ENCODE data around the gene MARCKSL1. TPM values are rescaled to one million over a fixed set of nuclear protein-coding genes. Genes with fewer than 3 reads are reported as not detected.
"Not testable (repeated sequence)": the region's sequence is repeated elsewhere in the genome, so short reads cannot be mapped to it uniquely, and the experiment has no call there.

MARCKSL1 gene
- polyA plus RNA-seq, 1 donor from 2014 or later = 694 TPM

DNA sequence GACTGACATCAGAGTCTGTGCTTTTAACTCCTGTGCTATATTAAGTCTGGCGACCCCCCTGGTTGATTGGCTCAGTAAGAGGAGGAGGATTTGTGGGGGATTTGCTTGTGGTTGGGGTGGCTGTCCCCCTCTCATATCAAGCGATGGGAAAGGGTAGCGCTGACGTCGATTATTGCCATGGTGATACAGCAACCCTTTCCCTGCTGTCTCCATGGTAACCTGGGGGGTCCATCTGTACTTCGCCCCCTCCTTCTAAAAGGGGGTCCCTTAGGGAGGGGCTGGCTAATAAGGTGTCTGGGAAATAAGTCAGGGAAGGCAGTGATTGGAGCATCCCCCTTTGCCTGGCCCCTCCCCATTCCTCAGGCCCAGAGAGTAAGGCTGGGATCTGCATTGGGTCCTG, 21.6 kb upstream of the MARCKSL1 start:
- Histone ChIP-seq H4K20me1 (ENCODE audit: insufficient read depth) (no peaks in the 10 kb centered on the region), H3K79me2 (replicated peaks; ENCODE audit: insufficient read depth, low read length) (no peaks in the 10 kb centered on the region), H3K9me2 (ENCODE audit: insufficient read depth, low read length) (no peaks in the 10 kb centered on the region), H3K4me3 (ENCODE audit: low read length) (peak overlapping the region; percentile 48), H3K4me2 (ENCODE audit: low read length) (peak overlapping the region; percentile 12), H3F3A (ENCODE audit: insufficient read depth, low read length, poor library complexity, severe bottlenecking) (no peaks in the 10 kb centered on the region), H3K36me3 (ENCODE audit: insufficient read depth, low read length) (no peaks in the 10 kb centered on the region), H3K9ac (ENCODE audit: low read length) (peak overlapping the region; percentile 21), H3K27me3 (ENCODE audit: insufficient read depth, low read depth, low read length) (no peaks in the 10 kb centered on the region), H2AFZ (ENCODE audit: low read depth, low read length) (no peak overlapping the region), H3K27ac (ENCODE audit: low read length) (peak overlapping the region; percentile 49), H3K9me3 (ENCODE audit: low read length) (no peaks in the 10 kb centered on the region)
- TF ChIP-seq RAD21 (conservative IDR thresholded peaks at IDR 0.05) (no peak), EP300 (conservative IDR thresholded peaks at IDR 0.05; ENCODE audit: poor library complexity, severe bottlenecking) (no peak), MXI1 (conservative IDR thresholded peaks at IDR 0.05; ENCODE audit: poor library complexity, severe bottlenecking) (no peak)
- TF ChIP-seq, protein P1, sequence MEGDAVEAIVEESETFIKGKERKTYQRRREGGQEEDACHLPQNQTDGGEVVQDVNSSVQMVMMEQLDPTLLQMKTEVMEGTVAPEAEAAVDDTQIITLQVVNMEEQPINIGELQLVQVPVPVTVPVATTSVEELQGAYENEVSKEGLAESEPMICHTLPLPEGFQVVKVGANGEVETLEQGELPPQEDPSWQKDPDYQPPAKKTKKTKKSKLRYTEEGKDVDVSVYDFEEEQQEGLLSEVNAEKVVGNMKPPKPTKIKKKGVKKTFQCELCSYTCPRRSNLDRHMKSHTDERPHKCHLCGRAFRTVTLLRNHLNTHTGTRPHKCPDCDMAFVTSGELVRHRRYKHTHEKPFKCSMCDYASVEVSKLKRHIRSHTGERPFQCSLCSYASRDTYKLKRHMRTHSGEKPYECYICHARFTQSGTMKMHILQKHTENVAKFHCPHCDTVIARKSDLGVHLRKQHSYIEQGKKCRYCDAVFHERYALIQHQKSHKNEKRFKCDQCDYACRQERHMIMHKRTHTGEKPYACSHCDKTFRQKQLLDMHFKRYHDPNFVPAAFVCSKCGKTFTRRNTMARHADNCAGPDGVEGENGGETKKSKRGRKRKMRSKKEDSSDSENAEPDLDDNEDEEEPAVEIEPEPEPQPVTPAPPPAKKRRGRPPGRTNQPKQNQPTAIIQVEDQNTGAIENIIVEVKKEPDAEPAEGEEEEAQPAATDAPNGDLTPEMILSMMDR (IDR thresholded peaks at IDR 0.05; ENCODE audit: poor library complexity, severe bottlenecking) = no peak

DNA sequence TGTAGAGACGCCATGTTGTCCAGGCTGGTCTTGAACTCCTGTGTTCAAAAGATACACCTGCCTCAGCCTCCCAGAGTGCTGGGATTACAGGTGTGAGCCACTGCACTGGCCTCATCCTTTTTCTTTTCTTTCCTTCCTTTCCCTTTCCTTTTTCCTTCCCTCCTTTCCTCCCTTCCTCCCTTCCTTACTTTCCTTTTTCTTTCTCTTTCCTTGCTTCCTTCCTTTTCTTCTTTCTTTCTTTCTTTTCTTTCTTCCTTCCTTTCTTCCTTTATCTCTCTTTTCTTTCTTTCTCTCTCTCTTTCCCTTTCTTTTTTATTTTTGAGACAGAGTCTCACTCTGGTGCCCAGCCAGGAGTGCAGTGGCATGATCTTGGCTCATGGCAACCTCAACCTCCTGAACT, 20.4 kb upstream of the MARCKSL1 start:
- Histone ChIP-seq H3K27me3 (ENCODE audit: insufficient read depth, low read depth, low read length) (no peaks in the 10 kb centered on the region), H3K36me3 (ENCODE audit: insufficient read depth, low read length) (no peaks in the 10 kb centered on the region), H3K27ac (ENCODE audit: low read length) (no peak overlapping the region), H4K20me1 (ENCODE audit: insufficient read depth) (no peaks in the 10 kb centered on the region), H2AFZ (ENCODE audit: low read depth, low read length) (no peak overlapping the region), H3K79me2 (replicated peaks; ENCODE audit: insufficient read depth, low read length) (no peaks in the 10 kb centered on the region), H3K9ac (ENCODE audit: low read length) (no peak overlapping the region), H3F3A (ENCODE audit: insufficient read depth, low read length, poor library complexity, severe bottlenecking) (no peaks in the 10 kb centered on the region), H3K9me2 (ENCODE audit: insufficient read depth, low read length) (no peaks in the 10 kb centered on the region), H3K4me3 (ENCODE audit: low read length) (no peak overlapping the region), H3K4me2 (ENCODE audit: low read length) (no peak overlapping the region), H3K9me3 (ENCODE audit: low read length) (no peaks in the 10 kb centered on the region)
- TF ChIP-seq EZH2 (IDR thresholded peaks at IDR 0.05; ENCODE audit: borderline replicate concordance, insufficient read depth, low read length, poor library complexity, severe bottlenecking) = no peak
- TF ChIP-seq SMC3 (conservative IDR thresholded peaks at IDR 0.05; ENCODE audit: poor library complexity) = no peak
- no peak for TF ChIP-seq RAD21 (conservative IDR thresholded peaks at IDR 0.05)
- no peak for TF ChIP-seq TAF1 (IDR thresholded peaks at IDR 0.05; ENCODE audit: low read depth)
- TF ChIP-seq, protein P2, sequence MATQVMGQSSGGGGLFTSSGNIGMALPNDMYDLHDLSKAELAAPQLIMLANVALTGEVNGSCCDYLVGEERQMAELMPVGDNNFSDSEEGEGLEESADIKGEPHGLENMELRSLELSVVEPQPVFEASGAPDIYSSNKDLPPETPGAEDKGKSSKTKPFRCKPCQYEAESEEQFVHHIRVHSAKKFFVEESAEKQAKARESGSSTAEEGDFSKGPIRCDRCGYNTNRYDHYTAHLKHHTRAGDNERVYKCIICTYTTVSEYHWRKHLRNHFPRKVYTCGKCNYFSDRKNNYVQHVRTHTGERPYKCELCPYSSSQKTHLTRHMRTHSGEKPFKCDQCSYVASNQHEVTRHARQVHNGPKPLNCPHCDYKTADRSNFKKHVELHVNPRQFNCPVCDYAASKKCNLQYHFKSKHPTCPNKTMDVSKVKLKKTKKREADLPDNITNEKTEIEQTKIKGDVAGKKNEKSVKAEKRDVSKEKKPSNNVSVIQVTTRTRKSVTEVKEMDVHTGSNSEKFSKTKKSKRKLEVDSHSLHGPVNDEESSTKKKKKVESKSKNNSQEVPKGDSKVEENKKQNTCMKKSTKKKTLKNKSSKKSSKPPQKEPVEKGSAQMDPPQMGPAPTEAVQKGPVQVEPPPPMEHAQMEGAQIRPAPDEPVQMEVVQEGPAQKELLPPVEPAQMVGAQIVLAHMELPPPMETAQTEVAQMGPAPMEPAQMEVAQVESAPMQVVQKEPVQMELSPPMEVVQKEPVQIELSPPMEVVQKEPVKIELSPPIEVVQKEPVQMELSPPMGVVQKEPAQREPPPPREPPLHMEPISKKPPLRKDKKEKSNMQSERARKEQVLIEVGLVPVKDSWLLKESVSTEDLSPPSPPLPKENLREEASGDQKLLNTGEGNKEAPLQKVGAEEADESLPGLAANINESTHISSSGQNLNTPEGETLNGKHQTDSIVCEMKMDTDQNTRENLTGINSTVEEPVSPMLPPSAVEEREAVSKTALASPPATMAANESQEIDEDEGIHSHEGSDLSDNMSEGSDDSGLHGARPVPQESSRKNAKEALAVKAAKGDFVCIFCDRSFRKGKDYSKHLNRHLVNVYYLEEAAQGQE (IDR thresholded peaks at IDR 0.05; ENCODE audit: borderline replicate concordance) = no peak
- TF ChIP-seq MXI1 (conservative IDR thresholded peaks at IDR 0.05; ENCODE audit: poor library complexity, severe bottlenecking) = no peak
- TF ChIP-seq, protein P1 (IDR thresholded peaks at IDR 0.05; ENCODE audit: poor library complexity, severe bottlenecking) = no peak
- TF ChIP-seq EP300 (conservative IDR thresholded peaks at IDR 0.05; ENCODE audit: poor library complexity, severe bottlenecking) = no peak
- TF ChIP-seq POLR2AphosphoS5 (IDR thresholded peaks at IDR 0.05) = no peak

DNA sequence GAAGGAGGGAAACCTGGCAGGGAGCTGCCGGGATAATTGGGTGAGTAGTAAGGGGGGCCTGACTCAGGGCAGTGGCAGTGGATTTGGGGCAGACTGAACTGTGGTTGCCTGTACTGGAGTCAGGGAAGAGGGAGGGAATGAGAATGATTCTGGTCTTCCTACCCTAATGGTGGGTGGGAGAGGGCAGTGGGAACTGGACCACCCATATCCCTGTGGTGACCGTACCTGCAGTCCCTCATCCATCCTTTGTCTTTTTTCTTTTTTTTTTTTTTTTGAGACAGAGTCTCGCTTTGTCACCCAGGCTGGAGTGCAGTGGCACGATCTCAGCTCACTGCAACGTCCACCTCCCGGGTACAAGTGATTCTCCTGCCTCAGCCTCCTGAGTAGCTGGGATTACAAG, 19.7 kb upstream of the MARCKSL1 start:
- not testable (repeated sequence) for H3K9ac ChIP-seq (ENCODE audit: low read length); H3K27me3 ChIP-seq (ENCODE audit: insufficient read depth, low read depth, low read length); H3K9me3 ChIP-seq (ENCODE audit: low read length); H3F3A ChIP-seq (ENCODE audit: insufficient read depth, low read length, poor library complexity, severe bottlenecking); H2AFZ ChIP-seq (ENCODE audit: low read depth, low read length); H3K36me3 ChIP-seq (ENCODE audit: insufficient read depth, low read length); H3K79me2 ChIP-seq (replicated peaks; ENCODE audit: insufficient read depth, low read length); H3K27ac ChIP-seq (ENCODE audit: low read length); H3K4me3 ChIP-seq (ENCODE audit: low read length); H4K20me1 ChIP-seq (ENCODE audit: insufficient read depth); H3K9me2 ChIP-seq (ENCODE audit: insufficient read depth, low read length); H3K4me2 ChIP-seq (ENCODE audit: low read length)
